GM21723 (cell line): Measurements from ENCODE around the gene PRR7.
"Not testable (repeated sequence)": the region's sequence is repeated elsewhere in the genome, so short reads cannot be mapped to it uniquely, and the experiment has no call there.

Experiments used
- ATAC-seq: cut with Tn5 transposase; IDR thresholded peaks from one replicate; pipeline ENCODE4 v1.9.1; 2021; ENCODE audit warnings: mild to moderate bottlenecking, moderate library complexity; ENCODE audit not compliant: unreplicated experiment

The PRR7 gene

GRCh38 chr5:177483042-177483441 is 36.4 kb downstream of the PRR7 start:
- ATAC-seq = no peak

GRCh38 chr5:177483994-177484901 is 37.6 kb downstream of the PRR7 start:
- no peak for ATAC-seq

GRCh38 chr5:177484902-177485549 is 38.4 kb downstream of the PRR7 start:
- no peak for ATAC-seq

DNA sequence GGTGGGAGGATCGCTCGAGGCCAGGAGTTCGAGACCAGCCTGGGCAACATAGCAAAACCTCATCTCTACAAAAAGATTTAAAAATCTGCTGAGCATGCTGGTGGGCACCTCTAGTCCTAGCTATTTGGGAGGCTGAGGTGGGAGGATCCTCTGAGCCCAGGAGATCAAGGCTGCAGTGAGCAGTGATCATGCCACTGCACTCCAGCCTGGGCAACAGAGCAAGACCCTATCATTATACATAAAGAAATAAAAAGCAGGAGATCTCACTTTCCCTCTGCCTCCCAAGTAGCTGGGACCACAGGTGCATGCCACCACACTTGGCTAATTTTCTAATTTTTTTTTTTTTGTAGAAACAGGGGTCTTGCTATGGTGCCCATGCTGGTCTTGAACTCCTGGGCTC is 39.1 kb downstream of the PRR7 start:
- not testable (repeated sequence) for ATAC-seq

DNA sequence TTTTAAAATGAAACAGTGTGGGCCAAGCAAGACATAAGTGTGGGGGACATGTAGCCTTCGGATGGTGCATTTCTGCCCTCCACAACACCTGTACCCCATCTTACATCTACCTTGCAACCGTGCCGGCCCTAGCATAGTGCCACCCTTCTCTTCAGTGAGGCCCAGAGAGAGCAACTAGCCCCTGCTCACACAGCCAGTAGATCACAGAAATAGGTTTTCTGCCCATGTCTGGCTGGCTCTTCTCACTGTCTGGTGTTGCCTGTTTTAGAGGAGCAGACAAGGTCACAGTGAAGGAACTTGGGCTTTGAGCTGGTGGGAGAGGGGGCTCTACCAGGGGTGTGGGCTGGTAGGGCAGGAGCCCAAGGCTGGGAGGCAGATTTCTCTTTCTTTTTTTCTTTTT is 39.6 kb downstream of the PRR7 start:
- ATAC-seq = no peak

- no peak for ATAC-seq
These were observed 40.5 kb downstream of the PRR7 start for GRCh38 chr5:177487144-177487543.

- ATAC-seq = no peak
These were observed 41.4 kb downstream of the PRR7 start for GRCh38 chr5:177487975-177488374.

DNA sequence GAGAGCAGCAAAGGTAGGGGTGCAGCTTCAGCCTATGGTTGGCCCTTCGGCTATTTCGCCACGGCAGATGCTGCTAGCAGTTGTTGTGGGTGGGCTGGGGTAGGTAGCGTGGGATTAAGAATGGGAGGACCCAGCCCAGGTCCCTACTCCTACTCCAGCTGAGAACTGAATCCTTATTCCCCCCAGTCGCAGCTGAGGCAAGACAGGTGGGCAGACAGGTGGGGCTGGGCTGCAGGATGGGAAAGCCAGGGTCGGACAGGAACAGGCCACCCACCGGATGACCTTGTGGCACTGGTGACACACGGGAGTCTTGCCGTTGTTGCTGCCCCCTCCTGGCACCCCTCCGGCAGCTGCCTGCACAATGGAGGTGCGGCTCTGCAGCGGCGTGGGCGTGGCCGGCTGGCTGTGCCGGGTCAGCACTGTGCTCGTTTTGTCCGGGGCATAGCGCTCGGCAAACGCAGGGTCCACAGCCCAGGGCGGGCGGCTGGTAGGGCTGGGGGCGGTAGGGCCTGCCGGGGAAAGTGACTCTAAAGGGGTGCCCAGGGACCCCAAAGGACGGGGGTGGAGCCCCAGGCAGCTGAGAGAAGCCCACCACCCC is 42.6 kb downstream of the PRR7 start:
- ATAC-seq = no peak

DNA sequence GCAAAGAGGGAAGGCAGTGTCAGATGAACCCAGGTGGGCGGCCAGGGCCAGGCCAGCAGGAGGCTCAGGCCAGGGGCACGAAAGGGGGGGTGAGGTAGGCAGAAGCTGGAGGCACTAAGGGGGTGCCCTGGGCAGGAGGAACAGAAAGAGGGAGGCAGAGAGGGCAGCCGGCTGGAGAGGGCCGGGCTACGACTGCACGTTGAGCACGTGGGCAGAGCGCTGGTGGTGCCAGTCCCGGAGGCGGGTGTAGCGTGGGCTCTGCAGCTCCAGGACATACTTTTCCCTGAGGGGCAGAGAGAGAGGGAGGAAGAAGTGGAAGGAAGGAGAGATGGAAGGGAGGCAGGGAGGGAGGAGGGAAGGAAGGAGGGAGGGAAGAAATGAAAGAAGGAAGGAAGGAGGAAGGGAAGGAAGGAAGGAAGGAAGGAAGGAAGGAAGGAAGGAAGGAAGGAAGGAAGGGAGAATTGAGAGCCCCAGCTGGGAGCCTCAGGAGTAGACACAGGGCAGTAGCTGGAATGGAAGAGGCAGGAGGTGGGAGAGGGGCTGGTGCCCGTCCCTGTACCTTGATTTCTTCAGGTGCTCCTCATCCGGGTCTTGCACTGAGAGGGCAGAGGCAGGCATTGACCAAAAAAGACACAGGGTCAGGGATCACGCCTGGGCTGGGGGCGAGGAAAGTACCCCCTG is 43.8 kb downstream of the PRR7 start:
- ATAC-seq = no peak

GRCh38 chr5:177490992-177491391 is 44.4 kb downstream of the PRR7 start:
- no peak for ATAC-seq

DNA sequence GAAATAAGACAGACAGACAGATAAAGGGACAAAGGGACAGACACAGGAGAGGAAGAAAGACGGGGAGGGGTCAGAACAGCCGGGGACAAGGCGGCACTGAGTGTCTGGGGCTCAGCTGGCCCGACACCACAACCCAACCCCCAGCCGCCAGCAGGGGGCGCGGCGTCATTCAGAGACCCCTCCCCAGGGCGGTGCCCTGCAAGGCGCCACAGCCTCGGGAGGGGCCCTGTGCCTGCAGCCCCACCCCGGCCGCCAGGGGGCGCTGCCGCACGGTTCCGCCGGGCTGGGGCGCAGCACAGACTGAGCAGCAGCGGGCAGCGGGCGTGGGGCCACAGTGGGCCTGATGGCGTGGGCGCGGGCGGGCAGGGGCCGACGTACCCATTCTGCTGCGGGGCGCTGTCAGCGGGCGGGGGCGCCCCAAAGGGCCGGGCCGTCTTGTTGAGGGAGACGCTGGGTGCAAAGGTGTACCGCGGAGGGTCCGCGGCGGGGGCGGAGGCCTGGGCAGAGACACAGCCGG is 44.9 kb downstream of the PRR7 start:
- no peak for ATAC-seq

- ATAC-seq = no peak
These were observed 45.6 kb downstream of the PRR7 start for GRCh38 chr5:177491983-177492746.

DNA sequence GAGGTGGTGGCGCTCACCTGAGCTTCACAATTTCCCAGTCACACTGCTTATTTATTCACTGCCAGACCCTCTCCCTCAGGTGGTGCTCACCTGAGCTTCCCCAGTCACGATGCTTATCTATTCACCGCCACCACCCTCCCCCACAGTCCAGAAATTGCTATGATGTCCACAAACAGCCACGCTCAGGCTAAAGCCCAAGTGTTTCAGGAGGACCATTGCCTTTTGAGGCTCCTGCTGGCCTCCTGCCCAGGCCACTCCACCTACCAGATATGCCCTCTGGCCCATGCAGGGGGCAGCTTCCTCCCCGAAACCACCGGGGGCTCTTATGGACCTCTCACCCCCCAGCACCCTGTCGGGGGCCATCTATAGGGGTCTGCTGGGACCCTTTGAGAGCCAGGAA is 46.2 kb downstream of the PRR7 start:
- no peak for ATAC-seq

- ATAC-seq = no peak
These were observed 47.3 kb downstream of the PRR7 start for GRCh38 chr5:177493795-177494345.

- no peak for ATAC-seq
These were observed 48.0 kb downstream of the PRR7 start for GRCh38 chr5:177494346-177495195.

GRCh38 chr5:177495243-177496060 is 48.8 kb downstream of the PRR7 start:
- ATAC-seq = no peak

- no peak for ATAC-seq
These were observed 49.6 kb downstream of the PRR7 start for GRCh38 chr5:177496070-177496726.
